ENCODE results near the gene FOXC2. TPM values are rescaled to one million over a fixed set of nuclear protein-coding genes. Genes with fewer than 3 reads are reported as not detected.
A peak's percentile ranks its signal among the peaks of the same experiment; 100 is the strongest.

FOXC2 gene
- total RNA-seq, 4 donors from 2014 or later: 0.09 to 0.57 (median 0.40) TPM

DNA sequence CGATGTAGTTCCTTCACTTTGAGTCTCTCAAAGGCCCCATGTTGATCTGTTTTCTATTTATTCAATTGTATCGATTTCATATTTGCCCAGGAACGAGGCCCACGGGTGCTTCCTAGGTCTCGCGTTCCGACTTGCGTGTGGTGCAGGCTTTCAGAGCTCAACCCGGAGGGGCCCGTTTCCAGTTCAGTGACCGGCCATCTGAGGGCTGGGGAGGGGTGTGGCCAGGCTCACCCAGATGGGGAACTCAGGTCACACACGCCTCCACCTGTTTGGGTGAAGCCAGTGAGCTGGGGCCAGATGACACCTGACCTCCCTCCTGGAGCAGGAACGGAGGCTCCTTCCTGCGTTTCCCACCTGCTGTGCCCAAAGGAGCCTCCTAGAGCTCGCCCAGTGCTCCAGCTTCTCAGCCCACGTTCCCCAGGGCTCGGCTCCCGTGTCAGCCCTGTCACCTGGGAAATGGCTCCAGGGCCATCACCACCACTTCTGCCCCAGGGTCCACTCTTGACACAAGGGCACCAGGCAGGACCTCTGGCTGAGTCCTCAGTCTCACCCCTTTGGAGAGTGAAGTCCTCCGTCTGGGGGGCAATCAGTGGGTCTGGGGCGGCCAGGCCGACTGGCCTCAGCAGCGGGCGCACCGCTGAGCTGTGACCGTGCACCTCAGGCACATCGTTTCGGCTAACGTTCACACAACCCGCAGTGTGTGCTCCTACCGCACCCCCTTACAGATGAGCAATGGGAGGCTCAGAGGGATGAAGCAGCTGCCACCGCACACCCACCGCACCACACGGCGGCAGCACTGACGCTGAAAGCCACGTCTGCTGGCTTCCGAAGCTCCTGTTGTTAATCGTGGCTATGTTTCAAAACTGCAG is 38.3 kb upstream of the FOXC2 start:
- intact Hi-C loops (cut with DNase I): loop anchor here (10.0 kb wide), 1 partner anchor 703 kb away; no protein-coding TSS in a partner anchor
- TF ChIP-seq POLR2A (IDR thresholded peaks at IDR 0.05): no peak
- TF ChIP-seq, protein P1, sequence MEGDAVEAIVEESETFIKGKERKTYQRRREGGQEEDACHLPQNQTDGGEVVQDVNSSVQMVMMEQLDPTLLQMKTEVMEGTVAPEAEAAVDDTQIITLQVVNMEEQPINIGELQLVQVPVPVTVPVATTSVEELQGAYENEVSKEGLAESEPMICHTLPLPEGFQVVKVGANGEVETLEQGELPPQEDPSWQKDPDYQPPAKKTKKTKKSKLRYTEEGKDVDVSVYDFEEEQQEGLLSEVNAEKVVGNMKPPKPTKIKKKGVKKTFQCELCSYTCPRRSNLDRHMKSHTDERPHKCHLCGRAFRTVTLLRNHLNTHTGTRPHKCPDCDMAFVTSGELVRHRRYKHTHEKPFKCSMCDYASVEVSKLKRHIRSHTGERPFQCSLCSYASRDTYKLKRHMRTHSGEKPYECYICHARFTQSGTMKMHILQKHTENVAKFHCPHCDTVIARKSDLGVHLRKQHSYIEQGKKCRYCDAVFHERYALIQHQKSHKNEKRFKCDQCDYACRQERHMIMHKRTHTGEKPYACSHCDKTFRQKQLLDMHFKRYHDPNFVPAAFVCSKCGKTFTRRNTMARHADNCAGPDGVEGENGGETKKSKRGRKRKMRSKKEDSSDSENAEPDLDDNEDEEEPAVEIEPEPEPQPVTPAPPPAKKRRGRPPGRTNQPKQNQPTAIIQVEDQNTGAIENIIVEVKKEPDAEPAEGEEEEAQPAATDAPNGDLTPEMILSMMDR (IDR thresholded peaks at IDR 0.05): no peak
- H3K36me3 ChIP-seq: peaks cover 0 to 22% (median 0%) of the 10 kb centered on the region in 3 donors
- no peak overlapping the region for H3K4me3 ChIP-seq
- peaks cover 0 to 8% (median 0%) of the 10 kb centered on the region in 4 donors for H3K27me3 ChIP-seq
- no peak for DNase-seq
- H3K4me1 ChIP-seq: peaks cover 0 to 16% (median 0%) of the 10 kb centered on the region in 3 donors
- no peak overlapping the region for H3K27ac ChIP-seq
- 89 to 90% methylated on average over 19 to 27 of the region's 38 CpGs for WGBS, 2 donors
- H3K9me3 ChIP-seq: no peaks in the 10 kb centered on the region

DNA sequence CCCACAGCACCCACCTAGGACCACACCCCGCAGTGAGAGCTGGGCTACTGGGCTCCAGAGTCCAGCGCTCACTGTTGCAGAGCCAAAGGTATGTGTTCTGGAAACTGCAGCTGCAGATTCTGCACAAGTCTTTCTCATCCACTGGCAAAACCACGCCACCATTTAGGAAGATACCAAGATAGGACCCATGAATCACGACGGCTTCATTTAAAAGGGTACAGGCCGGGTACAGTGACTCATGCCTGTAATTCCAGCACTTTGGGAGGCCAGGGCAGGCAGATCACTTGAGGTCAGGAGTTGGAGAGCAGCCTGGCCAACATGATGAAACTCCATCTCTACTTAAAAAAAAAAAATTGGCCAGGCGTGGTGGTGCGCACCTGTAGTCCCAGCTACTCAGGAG is 37.5 kb upstream of the FOXC2 start:
- intact Hi-C loops (cut with DNase I): loop anchor here (10.0 kb wide), 1 partner anchor 704 kb away; no protein-coding TSS in a partner anchor

DNA sequence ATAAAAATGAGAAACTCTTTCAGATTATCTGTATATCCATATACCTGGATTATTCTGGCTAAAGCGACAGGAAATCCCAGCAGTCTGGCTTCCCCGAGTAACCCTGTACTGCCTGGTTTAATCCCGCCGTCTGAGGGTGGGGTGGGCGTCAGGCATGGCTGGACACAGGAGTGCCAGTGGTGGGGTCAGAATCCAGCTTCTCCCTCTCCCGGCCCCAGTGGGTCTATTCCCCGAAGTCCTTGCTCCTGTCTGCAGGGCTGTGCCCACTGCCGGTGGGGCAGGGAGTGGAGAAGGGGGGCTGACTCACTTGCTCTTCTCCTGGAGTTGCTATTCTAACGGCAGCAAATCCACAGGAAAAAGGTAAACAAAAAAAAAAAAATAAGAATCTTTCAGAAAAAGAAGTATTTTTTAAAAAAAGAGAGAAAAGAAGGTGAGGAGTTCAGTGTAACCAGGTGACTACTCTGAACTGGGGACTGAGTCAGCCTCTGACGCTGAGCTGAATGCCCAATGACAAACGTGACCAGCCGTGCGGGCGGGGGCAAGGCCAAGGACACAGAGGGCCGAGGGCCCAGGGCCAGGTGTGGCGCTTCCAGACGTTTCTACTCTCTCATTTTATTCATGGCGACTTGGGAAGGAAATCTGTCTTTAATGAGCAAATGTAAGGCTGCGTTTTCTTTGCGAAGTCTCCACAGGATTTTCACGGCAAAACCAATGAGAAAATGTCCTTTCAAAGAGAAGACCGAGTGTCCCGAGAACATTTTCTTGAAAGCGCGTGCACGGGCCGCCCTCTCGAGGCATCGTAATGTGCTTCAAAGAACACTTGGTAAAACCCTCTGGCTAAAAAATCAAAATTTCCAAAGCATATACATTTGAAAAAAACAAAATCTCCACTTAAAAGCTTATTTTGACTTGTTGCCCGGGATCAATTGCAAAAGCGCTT is 36.1 kb upstream of the FOXC2 start:
- H3K4me1 ChIP-seq: peaks cover 0 to 16% (median 0%) of the 10 kb centered on the region in 3 donors
- intact Hi-C loops (cut with DNase I): no loop called here
- no peak overlapping the region for H3K4me3 ChIP-seq
- DNase-seq: no peak
- no peaks in the 10 kb centered on the region for H3K27me3 ChIP-seq
- no peaks in the 10 kb centered on the region for H3K9me3 ChIP-seq
- peak overlapping the region in 3 of 4 donors; percentile 36 to 75 (median 57) for H3K27ac ChIP-seq
- TF ChIP-seq POLR2A (IDR thresholded peaks at IDR 0.05): no peak
- TF ChIP-seq, protein P1 (IDR thresholded peaks at IDR 0.05): no peak
- peaks cover 0 to 40% (median 0%) of the 10 kb centered on the region in 3 donors for H3K36me3 ChIP-seq
- 63 to 76% methylated on average over 28 to 31 of the region's 31 CpGs for WGBS, 2 donors

More for the DNA sequence above, 37.5 kb upstream of the FOXC2 start:
- peaks cover 0 to 2% (median 0%) of the 10 kb centered on the region in 4 donors for H3K27me3 ChIP-seq
- no peak for DNase-seq
- H3K9me3 ChIP-seq: no peaks in the 10 kb centered on the region
- no peak overlapping the region for H3K4me3 ChIP-seq
- peaks cover 0 to 16% (median 0%) of the 10 kb centered on the region in 3 donors for H3K4me1 ChIP-seq
- TF ChIP-seq, protein P1 (IDR thresholded peaks at IDR 0.05): no peak
- no peak for TF ChIP-seq POLR2A (IDR thresholded peaks at IDR 0.05)
- peaks cover 0 to 29% (median 0%) of the 10 kb centered on the region in 3 donors for H3K36me3 ChIP-seq
- WGBS, 2 donors: 74 to 83% methylated on average over 5 to 8 of the region's 8 CpGs
- no peak overlapping the region for H3K27ac ChIP-seq

DNA sequence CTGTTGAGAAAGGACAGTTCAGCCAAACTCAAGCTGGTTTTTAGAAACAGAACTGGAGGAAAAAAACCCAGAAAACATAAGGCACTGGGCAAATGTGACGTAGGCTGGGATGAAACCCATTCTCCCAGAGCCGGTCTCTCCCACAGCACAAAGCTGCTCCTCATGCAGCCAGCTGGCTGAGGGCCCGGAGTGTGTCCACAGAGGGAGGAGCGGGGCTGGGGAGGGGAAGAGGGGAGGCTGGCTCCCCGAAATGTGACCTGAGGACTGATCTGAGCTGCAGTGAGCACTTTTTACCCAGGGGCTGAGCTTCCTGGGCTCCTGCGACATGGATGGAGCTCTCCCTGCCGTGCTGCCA is 35.5 kb upstream of the FOXC2 start:
- no peaks in the 10 kb centered on the region for H3K27me3 ChIP-seq
- no peak for DNase-seq
- peaks cover 0 to 16% (median 0%) of the 10 kb centered on the region in 3 donors for H3K4me1 ChIP-seq
- 54 to 72% methylated on average over 4 to 6 of the region's 7 CpGs for WGBS, 2 donors
- intact Hi-C loops (cut with DNase I): no loop called here
- H3K9me3 ChIP-seq: no peaks in the 10 kb centered on the region
- TF ChIP-seq POLR2A (IDR thresholded peaks at IDR 0.05): no peak
- TF ChIP-seq, protein P1 (IDR thresholded peaks at IDR 0.05): no peak
- peak overlapping the region; percentile 42 to 75 (median 64) for H3K27ac ChIP-seq
- H3K36me3 ChIP-seq: peaks cover 0 to 46% (median 0%) of the 10 kb centered on the region in 3 donors
- no peak overlapping the region for H3K4me3 ChIP-seq

All from esophagus squamous epithelium (tissue), 5 donors.